HepG2 (cell line): ENCODE results near the gene CCT6A. TPM values are rescaled to one million over a fixed set of nuclear protein-coding genes. Genes with fewer than 3 reads are reported as not detected.

Experiments
- HDAC1 ChIP-seq: sonication (generic); formaldehyde crosslinking; IDR thresholded peaks from 2 replicates; pipeline ENCODE4 v1.5.1; 2020; ENCODE audit warnings: mild to moderate bottlenecking, missing genetic modification reagents
- HIC2 ChIP-seq: sonication (generic); formaldehyde crosslinking; IDR thresholded peaks from 2 replicates; pipeline ENCODE4 v1.9.0; 2022; ENCODE audit warnings: low read depth, missing genetic modification reagents
- HMGXB4 ChIP-seq, 2 experiments: sonication (generic) in 1 of 2; formaldehyde crosslinking in 1 of 2; IDR thresholded peaks; 2 replicates each; pipeline versions ENCODE4 v1.4.0 to v1.6.1; 2018 to 2020; ENCODE audit warnings: missing genetic modification reagents in 2 of 2, borderline replicate concordance in 1 of 2, low read depth in 1 of 2, mild to moderate bottlenecking in 1 of 2, missing biosample characterization in 1 of 2
- ISL2 ChIP-seq: sonication (generic); formaldehyde crosslinking; IDR thresholded peaks from 2 replicates; pipeline ENCODE4 v1.5.0; 2020; ENCODE audit warnings: missing genetic modification reagents
- MYPOP ChIP-seq: sonication (generic); formaldehyde crosslinking; IDR thresholded peaks from 2 replicates; pipeline ENCODE4 v1.8.1; 2023; ENCODE audit warnings: mild to moderate bottlenecking, moderate library complexity, missing genetic modification reagents
- NCOA5 ChIP-seq: sonication (generic); formaldehyde crosslinking; IDR thresholded peaks from 2 replicates; pipeline ENCODE4 v1.4.0; 2020; ENCODE audit warnings: missing genetic modification reagents
- NPAS2 ChIP-seq: sonication (generic); formaldehyde crosslinking; IDR thresholded peaks from 2 replicates; pipeline ENCODE4 v1.8.0; 2022; ENCODE audit warnings: mild to moderate bottlenecking, missing genetic modification reagents, borderline replicate concordance
- POLR2AphosphoS5 ChIP-seq: IDR thresholded peaks from 2 replicates; pipeline ENCODE4 v1.6.1; 2012; ENCODE audit warnings: low read depth, low read length
- RAD21 ChIP-seq: fragments of 450-650 bp; formaldehyde crosslinking; IDR thresholded peaks from 2 replicates; pipeline ENCODE4 v1.5.0; 2020; ENCODE audit warnings: mild to moderate bottlenecking
- RXRA ChIP-seq: sonication (generic); formaldehyde crosslinking; IDR thresholded peaks from 2 replicates; pipeline ENCODE4 v1.5.1; 2020; ENCODE audit warnings: missing genetic modification reagents
- TCF7 ChIP-seq: sonication (generic); IDR thresholded peaks from 2 replicates; pipeline ENCODE4 v1.6.1; 2016; ENCODE audit warnings: antibody characterized with exemption, low read depth
- ZNF296 ChIP-seq: sonication (generic); formaldehyde crosslinking; conservative IDR thresholded peaks from 2 replicates; pipeline ENCODE4 v1.5.0; 2020; ENCODE audit warnings: mild to moderate bottlenecking, missing genetic modification reagents
- ZNF407 ChIP-seq: sonication (generic); formaldehyde crosslinking; IDR thresholded peaks from one replicate; pipeline ENCODE4 v1.5.1; 2020; ENCODE audit warnings: mild to moderate bottlenecking, missing genetic modification reagents; ENCODE audit errors: not compliant biosample characterization
- ZNF556 ChIP-seq: sonication (generic); formaldehyde crosslinking; IDR thresholded peaks from 2 replicates; pipeline ENCODE4 v1.4.0; 2020; ENCODE audit warnings: mild to moderate bottlenecking, missing genetic modification reagents, borderline replicate concordance
- polyA plus RNA-seq, 8 experiments: library from polyadenylated mRNA; depleted of rRNA in 3 of 8; stranded (reverse) in 7 of 8; unstranded in 1 of 8; fragments of >200 nt; fragmentation: Illumina TruSeq in 4 of 8; extraction: Trizol in 4 of 8; gene quantifications; 2 replicates each; pipeline versions ENCODE4 v1.2.1 to v1.2.3, GENCODE V29; 2011 to 2016; ENCODE audit warnings: low read depth in 4 of 8, missing spikeins in 1 of 8, mixed read lengths in 1 of 8; ENCODE audit not compliant: insufficient read depth in 1 of 8
- total RNA-seq, 5 experiments: library from RNA; depleted of rRNA; stranded (reverse); fragments of >200 nt; fragmentation: Illumina TruSeq; extraction: Trizol; gene quantifications; 2 replicates each; pipeline ENCODE4 v1.2.3, GENCODE V29; 2016; ENCODE audit warnings: low read depth in 1 of 5
- TF ChIP-seq, protein P1 (sequence below): IDR thresholded peaks from 2 replicates; pipeline ENCODE4 v1.6.1; 2016; ENCODE audit warnings: mild to moderate bottlenecking

The CCT6A gene
- total and polyA plus RNA-seq, 2 of the 13 experiments (the other 11 are each of a cell fraction or from before 2014, with no cell fraction given), result 219 to 292 TPM

DNA sequence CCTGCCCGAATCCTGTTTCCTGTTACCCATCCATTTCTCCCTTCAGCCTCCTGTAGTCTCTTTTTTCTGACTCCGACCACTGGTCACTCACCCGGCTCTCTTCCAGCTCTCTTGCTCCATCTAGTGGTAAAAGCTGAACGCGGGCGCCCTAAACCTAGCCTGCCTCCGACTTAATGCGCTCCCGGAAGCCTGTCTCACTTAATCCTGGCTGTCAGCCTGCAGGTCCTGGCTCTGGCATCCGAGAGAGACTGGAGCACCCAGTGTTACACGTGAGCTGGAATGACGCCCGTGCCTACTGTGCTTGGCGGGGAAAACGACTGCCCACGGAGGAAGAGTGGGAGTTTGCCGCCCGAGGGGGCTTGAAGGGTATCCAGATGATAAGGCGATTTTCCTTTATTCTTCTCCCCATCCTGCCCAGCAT, 22.8 kb downstream of the CCT6A start (continued):
- TF ChIP-seq ZNF407 (CRISPR knock-in tag), result no peak
- peak in 1 of 2 experiments; percentile 61; a peak in 1 of 4 replicates for TF ChIP-seq HMGXB4 (CRISPR knock-in tag; IDR thresholded peaks at IDR 0.05; ENCODE audit: borderline replicate concordance in 1 of 2, low read depth in 1 of 2)
- peak; percentile 92 for TF ChIP-seq RAD21
- TF ChIP-seq POLR2AphosphoS5, result no peak
- 0 out of 2 replicates have a peak, but pooled peaks have one; percentile 40 for TF ChIP-seq MYPOP (CRISPR knock-in tag)
- peak; percentile 23; the same call in 1 of the 2 replicates for TF ChIP-seq RXRA (CRISPR knock-in tag)
- no peak for TF ChIP-seq ZNF296 (CRISPR knock-in tag)
- 0 out of 2 replicates have a peak, but pooled peaks have one; percentile 30 for TF ChIP-seq ZNF556 (CRISPR knock-in tag)
- no peak for TF ChIP-seq HDAC1
- no peak for TF ChIP-seq NCOA5
- TF ChIP-seq, protein P1, sequence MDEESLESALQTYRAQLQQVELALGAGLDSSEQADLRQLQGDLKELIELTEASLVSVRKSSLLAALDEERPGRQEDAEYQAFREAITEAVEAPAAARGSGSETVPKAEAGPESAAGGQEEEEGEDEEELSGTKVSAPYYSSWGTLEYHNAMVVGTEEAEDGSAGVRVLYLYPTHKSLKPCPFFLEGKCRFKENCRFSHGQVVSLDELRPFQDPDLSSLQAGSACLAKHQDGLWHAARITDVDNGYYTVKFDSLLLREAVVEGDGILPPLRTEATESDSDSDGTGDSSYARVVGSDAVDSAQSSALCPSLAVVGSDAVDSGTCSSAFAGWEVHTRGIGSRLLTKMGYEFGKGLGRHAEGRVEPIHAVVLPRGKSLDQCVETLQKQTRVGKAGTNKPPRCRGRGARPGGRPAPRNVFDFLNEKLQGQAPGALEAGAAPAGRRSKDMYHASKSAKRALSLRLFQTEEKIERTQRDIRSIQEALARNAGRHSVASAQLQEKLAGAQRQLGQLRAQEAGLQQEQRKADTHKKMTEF, result 0 out of 2 replicates have a peak, but pooled peaks have one; percentile 34
- no peak for TF ChIP-seq TCF7
- 0 out of 2 replicates have a peak, but pooled peaks have one; percentile 16 for TF ChIP-seq ISL2 (CRISPR knock-in tag)
- TF ChIP-seq NPAS2 (CRISPR knock-in tag), result no peak
- TF ChIP-seq HIC2 (CRISPR knock-in tag), result no peak
